Astrocyte (in vitro differentiated cells and primary cell): ENCODE data around the gene NSL1. TPM values are rescaled to one million over a fixed set of nuclear protein-coding genes. Genes with fewer than 3 reads are reported as not detected.

Experiments
- DNase-seq: peaks from one replicate; pipeline ENCODE4 v3.0.0-alpha.2; 2010; ENCODE audit warnings: low read depth
- FAIRE-seq: peaks from 2 replicates; lab custom pipeline; 2011; peaks lifted over from hg19 to GRCh38; lab: Jason Lieb, UNC
- H2AFZ ChIP-seq: 2 replicates; pipeline ENCODE4 v1.6.0; 2012; ENCODE audit warnings: low read depth, low read length, inconsistent platforms
- H3K27ac ChIP-seq: 2 replicates; pipeline ENCODE4 v1.5.1; 2011; ENCODE audit warnings: low read depth, low read length, inconsistent platforms
- H3K27me3 ChIP-seq: 2 replicates; pipeline ENCODE4 v1.6.0; 2011; ENCODE audit warnings: low read length, inconsistent platforms; ENCODE audit not compliant: insufficient read depth
- H3K36me3 ChIP-seq: 2 replicates; pipeline ENCODE4 v1.5.1; 2011; ENCODE audit warnings: low read length, inconsistent platforms; ENCODE audit not compliant: insufficient read depth
- H3K4me1 ChIP-seq: 2 replicates; pipeline ENCODE4 v1.5.1; 2011; ENCODE audit warnings: low read length, inconsistent platforms; ENCODE audit not compliant: insufficient read depth
- H3K4me2 ChIP-seq: 2 replicates; pipeline ENCODE4 v1.6.0; 2012; ENCODE audit warnings: low read length, inconsistent platforms
- H3K4me3 ChIP-seq: 2 replicates; pipeline ENCODE4 v1.5.1; 2011; ENCODE audit warnings: low read depth, mild to moderate bottlenecking, low read length, inconsistent platforms; ENCODE audit not compliant: insufficient read depth
- H3K79me2 ChIP-seq: 2 replicates; pipeline ENCODE4 v1.6.0; 2012; ENCODE audit warnings: mild to moderate bottlenecking, low read length, inconsistent platforms; ENCODE audit not compliant: insufficient read depth
- H3K9ac ChIP-seq: 2 replicates; pipeline ENCODE4 v1.6.0; 2012; ENCODE audit warnings: mild to moderate bottlenecking, low read length, inconsistent platforms
- H3K9me3 ChIP-seq: 2 replicates; pipeline ENCODE4 v1.5.1; 2012; ENCODE audit warnings: low read depth, mild to moderate bottlenecking, low read length, inconsistent platforms; ENCODE audit not compliant: insufficient read depth
- H4K20me1 ChIP-seq: 2 replicates; pipeline ENCODE4 v1.6.0; 2012; ENCODE audit warnings: low read length, inconsistent platforms; ENCODE audit not compliant: insufficient read depth
- H3K27ac Mint-ChIP-seq: one replicate; pipeline ENCODE4 v1.8.0; 2021; ENCODE audit warnings: mild to moderate bottlenecking, mixed read lengths; ENCODE audit not compliant: unreplicated experiment
- H3K27me3 Mint-ChIP-seq: one replicate; pipeline ENCODE4 v1.8.0; 2021; ENCODE audit warnings: low read depth, mixed read lengths; ENCODE audit not compliant: unreplicated experiment
- H3K36me3 Mint-ChIP-seq: one replicate; pipeline ENCODE4 v1.8.0; 2021; ENCODE audit warnings: low read depth, mixed read lengths; ENCODE audit not compliant: unreplicated experiment
- H3K4me1 Mint-ChIP-seq: one replicate; pipeline ENCODE4 v1.8.0; 2021; ENCODE audit warnings: low read depth, mixed read lengths; ENCODE audit not compliant: unreplicated experiment
- H3K4me3 Mint-ChIP-seq: one replicate; pipeline ENCODE4 v1.8.0; 2021; ENCODE audit warnings: mild to moderate bottlenecking, moderate library complexity, mixed read lengths; ENCODE audit not compliant: unreplicated experiment
- H3K9me3 Mint-ChIP-seq: one replicate; pipeline ENCODE4 v1.8.0; 2021; ENCODE audit warnings: mild to moderate bottlenecking, mixed read lengths; ENCODE audit not compliant: unreplicated experiment
- EZH2 ChIP-seq: IDR thresholded peaks from 2 replicates; pipeline ENCODE4 v1.6.1; 2012; ENCODE audit warnings: mild to moderate bottlenecking, low read length, inconsistent platforms; ENCODE audit not compliant: insufficient read depth
- total RNA-seq: library from RNA; stranded (reverse); gene quantifications from 2 replicates; pipeline ENCODE4 v1.2.1, GENCODE V29; 2021
- TF ChIP-seq, protein P1 (sequence below): IDR thresholded peaks from 2 replicates; pipeline ENCODE4 v1.5.1; 2011; ENCODE audit warnings: low read depth, mild to moderate bottlenecking, inconsistent platforms, low read length, moderate library complexity; ENCODE audit not compliant: insufficient read depth

NSL1 gene
- total RNA-seq, 1 donor from 2014 or later, result 22.6 TPM

GRCh38 chr1:212692774-212693644 is 98.6 kb downstream of the NSL1 start:
- Mint-ChIP-seq H3K27me3 (peaks cover 40% of the 10 kb centered on the region), H3K36me3 (no peaks in the 10 kb centered on the region), H3K4me3 (no peak overlapping the region), H3K27ac (peak overlapping the region; percentile 64), H3K9me3 (no peaks in the 10 kb centered on the region), H3K4me1 (no peaks in the 10 kb centered on the region)
- FAIRE-seq (no peak), DNase-seq (peak; percentile 32)
- Histone ChIP-seq H3K4me2 (no peak overlapping the region), H3K79me2 (no peaks in the 10 kb centered on the region), H3K9ac (no peak overlapping the region), H3K36me3 (no peaks in the 10 kb centered on the region), H3K27ac (no peak overlapping the region), H3K9me3 (no peaks in the 10 kb centered on the region), H3K4me3 (no peak overlapping the region), H3K27me3 (peaks cover 3% of the 10 kb centered on the region), H3K4me1 (no peaks in the 10 kb centered on the region), H4K20me1 (no peaks in the 10 kb centered on the region), H2AFZ (no peak overlapping the region)
- TF ChIP-seq EZH2, result no peak
- TF ChIP-seq, protein P1, sequence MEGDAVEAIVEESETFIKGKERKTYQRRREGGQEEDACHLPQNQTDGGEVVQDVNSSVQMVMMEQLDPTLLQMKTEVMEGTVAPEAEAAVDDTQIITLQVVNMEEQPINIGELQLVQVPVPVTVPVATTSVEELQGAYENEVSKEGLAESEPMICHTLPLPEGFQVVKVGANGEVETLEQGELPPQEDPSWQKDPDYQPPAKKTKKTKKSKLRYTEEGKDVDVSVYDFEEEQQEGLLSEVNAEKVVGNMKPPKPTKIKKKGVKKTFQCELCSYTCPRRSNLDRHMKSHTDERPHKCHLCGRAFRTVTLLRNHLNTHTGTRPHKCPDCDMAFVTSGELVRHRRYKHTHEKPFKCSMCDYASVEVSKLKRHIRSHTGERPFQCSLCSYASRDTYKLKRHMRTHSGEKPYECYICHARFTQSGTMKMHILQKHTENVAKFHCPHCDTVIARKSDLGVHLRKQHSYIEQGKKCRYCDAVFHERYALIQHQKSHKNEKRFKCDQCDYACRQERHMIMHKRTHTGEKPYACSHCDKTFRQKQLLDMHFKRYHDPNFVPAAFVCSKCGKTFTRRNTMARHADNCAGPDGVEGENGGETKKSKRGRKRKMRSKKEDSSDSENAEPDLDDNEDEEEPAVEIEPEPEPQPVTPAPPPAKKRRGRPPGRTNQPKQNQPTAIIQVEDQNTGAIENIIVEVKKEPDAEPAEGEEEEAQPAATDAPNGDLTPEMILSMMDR, result no peak

DNA sequence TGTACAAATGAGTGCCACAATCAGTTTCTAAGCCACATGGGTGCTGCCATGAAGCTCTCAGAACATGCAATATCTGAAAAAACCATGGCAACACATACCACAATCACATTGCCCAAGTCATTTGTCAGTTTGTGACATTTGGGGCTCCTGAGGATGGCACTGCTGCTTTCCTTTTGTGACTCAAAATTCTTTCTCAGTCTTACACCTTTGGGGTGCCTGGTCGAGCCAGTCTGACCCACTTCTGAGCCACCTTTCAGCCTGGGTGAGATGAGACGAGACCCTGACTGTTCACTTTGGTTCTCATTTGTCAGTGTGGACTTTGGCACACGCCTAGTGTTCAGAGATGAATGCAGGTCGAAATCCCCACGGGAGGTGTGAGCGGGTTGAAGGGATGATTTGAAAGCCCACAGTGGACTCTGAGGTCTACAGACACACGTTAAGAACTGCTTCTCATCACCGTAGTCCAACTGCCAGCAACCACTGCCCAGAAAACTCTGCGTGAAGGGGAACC is 100.0 kb downstream of the NSL1 start:
- TF ChIP-seq, protein P1, result no peak
- TF ChIP-seq EZH2, result no peak
- H3K27ac Mint-ChIP-seq, result no peak overlapping the region
- no peak for FAIRE-seq

More for the DNA sequence above, 100.0 kb downstream of the NSL1 start:
- Histone ChIP-seq H3K27ac (no peak overlapping the region), H3K36me3 (no peaks in the 10 kb centered on the region), H3K9me3 (no peaks in the 10 kb centered on the region), H3K4me2 (no peak overlapping the region), H3K9ac (no peak overlapping the region), H4K20me1 (no peaks in the 10 kb centered on the region), H3K4me1 (no peaks in the 10 kb centered on the region), H3K4me3 (no peak overlapping the region), H3K79me2 (no peaks in the 10 kb centered on the region), H2AFZ (no peak overlapping the region), H3K27me3 (peaks cover 3% of the 10 kb centered on the region)
- DNase-seq, result no peak
- Mint-ChIP-seq H3K27me3 (peaks cover 33% of the 10 kb centered on the region), H3K36me3 (peaks cover 5% of the 10 kb centered on the region), H3K4me3 (no peak overlapping the region), H3K4me1 (no peaks in the 10 kb centered on the region), H3K9me3 (no peaks in the 10 kb centered on the region)
